RKO (cell line): ENCODE data around the gene TCHH.
"Not testable (repeated sequence)": the region's sequence is repeated elsewhere in the genome, so short reads cannot be mapped to it uniquely, and the experiment has no call there.

Source experiments
- DNase-seq: peaks from one replicate; pipeline ENCODE4 v3.0.0-alpha.2; 2016; ENCODE audit warnings: low spot score

The TCHH gene

DNA sequence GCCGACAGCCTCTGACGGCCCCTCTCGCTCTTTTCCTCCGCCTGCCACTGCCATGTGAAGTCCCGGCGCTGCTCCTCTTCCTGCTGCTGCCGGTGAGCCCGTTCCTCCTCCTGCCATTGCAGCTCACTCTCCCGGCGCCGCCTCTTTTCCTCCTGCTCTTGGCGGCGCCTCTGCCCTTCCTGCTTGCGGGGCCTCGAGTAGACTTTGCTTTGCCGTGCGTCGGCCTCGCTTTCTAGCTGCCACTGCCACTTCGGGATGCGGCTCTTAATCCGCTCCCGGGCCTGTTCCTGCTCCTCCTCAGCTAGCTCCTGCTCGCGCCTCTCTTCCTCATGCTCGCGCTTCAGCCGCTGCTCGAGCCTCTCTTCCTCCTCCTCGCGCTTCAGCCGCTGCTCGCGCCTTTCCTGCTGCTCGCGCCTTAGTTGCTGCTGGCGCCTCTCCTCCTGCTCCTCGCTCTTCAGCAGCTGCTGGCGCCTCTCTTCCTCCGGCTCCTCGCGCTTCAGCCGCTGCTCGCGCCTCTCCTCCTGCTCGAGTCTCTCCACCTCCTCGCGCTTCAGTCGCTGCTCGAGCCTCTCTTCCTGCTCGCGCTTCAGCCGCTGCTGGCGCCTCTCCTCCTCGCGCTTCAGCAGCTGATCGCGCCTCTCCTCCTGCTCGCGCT lies 4.3 kb downstream of the TCHH start:
- no peak for DNase-seq

DNA sequence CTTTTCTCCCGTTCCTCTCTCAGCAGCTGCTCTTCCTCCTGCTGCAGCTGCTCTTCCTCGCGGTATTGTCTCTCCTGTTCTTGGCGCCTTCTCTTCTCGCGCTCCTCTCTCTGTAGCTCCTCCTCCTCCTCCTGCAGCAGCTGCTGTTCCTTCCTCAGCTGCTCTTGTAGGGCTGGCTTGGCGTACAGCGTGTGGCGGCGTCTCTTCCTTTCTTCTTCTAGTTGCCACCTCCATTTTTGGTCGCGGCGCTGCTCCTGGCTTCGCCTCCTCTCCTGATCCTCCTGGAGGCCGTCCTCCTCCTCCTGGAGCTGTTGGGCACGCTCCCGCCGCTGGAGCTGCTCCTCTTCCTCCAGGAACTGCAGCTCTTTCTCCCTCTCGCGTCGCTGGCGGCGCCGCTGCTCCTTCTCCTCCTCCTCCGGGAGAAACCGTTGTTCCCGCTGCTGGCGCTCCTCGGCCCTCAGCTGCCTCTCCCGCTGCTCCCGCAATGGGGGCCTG lies 4.8 kb downstream of the TCHH start:
- no peak for DNase-seq

DNA sequence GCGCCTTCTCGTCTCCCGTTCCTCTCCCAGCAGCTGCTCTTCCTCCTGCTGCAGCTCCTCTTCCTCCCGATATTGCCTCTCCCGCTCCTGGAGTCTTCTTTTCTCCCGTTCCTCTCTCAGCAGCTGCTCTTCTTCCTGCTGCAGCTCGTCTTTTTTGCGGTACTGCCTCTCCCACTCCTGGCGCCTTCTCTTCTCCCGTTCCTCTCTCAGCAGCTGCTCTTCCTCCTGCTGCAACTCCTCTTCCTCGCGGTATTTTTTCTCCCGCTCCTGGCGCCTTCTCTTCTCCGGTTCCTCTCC lies 5.3 kb downstream of the TCHH start:
- DNase-seq, result no peak

DNA sequence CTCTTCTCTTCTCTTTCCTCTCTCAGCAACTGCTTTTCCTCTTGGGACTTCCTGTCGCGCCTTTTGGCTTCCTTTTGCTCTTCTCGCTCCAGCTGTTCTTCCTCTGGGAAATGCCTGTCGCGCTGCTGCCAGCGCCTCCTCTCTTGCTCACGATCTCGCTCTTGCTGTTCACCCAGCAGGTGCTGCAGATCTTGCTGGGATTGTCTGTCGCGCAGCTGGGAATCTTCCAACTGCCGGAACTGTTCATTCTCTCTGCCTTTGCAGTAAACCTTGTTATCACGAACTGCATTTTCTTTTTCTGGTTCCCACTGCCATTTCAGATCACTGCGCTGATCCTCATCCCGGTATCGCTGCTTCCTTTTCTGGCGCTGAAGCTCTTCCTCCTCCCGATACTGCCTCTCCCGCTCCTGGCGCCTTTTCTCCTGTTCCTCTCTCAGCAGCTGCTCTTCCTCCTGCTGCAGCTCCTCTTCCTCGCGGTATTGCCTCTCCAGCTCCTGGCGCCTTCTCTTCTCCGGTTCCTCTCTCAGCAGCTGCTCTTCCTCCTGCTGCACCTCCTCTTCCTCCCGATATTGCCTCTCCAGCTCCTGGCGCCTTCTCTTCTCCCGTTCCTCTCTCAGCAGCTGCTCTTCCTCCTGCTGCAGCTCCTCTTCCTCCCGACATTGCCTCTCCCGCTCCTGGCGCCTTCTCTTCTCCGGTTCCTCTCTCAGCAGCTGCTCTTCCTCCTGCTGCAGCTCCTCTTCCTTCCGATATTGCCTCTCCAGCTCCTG lies 5.8 kb downstream of the TCHH start:
- no peak for DNase-seq

DNA sequence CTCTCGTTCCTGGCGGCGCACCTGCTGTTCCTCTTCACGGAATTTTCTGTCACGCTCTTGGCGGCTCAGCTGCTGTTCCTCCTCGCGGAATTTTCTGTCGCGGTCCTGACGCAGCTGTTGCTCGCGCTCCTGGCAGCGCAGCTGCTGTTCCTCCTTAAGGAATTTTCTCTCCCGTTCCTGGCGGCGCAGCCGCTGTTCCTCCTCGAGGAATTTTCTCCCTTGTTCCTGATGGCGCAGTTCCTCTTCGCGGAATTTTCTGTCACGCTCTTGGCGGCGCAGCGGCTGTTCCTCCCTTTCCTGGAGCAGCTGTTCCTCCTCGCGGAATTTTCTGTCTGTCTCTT lies 6.4 kb downstream of the TCHH start:
- DNase-seq, result no peak

DNA sequence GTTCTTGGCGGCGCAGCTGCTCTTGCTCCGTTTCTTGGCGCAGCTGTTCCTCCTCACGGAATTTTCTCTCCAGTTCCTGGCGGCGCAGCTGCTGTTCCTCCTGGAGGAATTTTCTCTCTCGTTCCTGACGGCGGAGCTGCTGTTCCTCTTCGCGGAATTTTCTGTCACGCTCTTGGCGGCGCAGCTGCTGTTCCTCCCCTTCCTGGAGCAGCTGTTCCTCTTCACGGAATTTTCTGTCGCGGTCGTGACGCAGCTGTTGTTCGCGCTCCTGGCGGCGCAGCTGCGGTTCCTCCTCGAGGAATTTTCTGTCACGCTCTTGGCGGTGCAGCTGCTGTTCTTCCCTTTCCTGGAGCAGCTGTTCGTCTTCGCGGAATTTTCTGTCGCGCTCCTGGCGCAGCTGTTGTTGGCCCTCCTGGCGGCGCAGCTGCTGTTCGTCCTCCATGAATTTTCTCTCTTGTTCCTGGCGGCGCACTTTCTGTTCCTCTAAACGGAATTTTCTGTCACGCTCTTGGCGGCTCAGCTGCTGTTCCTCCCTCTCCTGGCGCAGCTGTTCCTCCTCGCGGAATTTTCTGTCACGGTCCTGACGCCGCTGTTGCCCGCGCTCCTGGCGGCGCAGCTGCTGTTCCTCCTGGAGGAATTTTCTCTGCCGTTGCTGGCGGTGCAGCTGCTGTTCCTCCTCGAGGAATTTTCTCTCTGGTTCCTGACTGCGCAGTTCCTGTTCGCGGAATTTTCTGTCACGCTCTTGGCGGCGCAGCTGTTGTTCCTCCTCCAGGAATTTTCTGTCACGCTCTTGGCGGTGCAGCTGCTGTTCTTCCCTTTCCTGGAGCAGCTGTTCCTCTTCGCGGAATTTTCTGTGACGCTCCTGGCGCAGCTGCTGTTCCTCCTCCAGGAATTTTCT lies 7.0 kb downstream of the TCHH start:
- no peak for DNase-seq

DNA sequence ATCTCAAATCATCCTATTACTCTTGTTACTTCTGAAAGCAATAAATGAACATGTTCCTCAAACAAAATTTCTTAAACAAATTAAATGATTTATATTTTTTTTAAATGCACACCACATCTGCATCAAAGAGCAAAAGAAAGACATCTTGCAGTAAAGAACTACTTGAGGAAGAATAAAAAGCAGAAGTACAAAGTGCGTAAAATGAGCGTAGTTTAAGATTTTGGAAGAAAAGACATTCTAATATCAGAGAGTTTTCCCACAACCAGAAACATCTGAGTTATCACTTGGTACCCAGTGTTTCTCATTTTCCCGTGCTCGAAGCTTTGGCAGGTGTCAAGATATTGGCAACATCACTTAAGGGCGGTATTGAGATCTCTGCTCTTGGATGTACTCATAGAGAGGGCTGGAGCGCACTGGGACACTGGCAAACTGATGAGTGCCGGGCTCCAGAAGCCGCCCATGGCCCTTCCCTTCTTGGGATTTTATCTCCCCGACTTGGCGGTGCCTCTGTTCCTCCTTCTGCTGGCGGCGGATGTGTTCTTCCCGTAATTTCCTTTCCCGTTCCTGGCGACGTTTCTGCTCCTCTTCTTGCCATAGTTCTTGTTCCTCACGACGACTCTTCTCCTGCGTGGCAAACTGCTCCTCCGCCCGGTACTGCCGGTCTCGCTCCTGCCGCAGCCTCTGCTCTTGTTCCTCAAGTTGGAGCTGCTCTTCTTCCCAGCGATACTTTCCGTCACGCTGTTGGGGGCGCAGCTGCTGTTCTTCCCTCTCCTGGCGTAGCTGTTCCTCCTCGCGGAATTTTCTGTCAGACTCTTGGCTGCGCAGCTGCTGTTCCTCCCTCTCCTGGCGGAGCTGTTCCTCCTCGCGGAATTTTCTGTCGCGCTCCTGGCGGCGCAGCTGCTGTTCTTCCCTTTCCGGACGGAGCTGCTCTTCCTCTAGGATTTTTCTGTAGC lies 7.9 kb downstream of the TCHH start:
- no peak for DNase-seq

DNA sequence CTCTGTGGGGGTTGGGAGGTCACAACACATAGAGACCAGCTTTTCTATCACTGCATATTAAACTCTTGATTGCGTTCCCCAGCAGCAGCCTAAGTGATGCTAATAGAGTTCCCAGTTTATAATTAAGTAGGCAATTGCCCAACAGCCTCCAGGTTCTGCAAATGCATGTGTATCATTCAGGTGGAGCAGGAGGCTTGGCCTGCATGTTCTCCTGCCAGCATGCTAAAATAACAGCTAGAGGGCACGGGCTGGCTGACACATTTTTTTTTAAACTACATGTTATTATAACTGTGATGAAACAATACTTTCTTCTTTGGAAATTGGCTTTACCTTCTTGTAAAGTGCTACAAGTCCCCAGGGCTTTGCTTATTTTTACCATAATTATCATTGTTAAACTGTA lies 10.4 kb downstream of the TCHH start:
- no peak for DNase-seq

DNA sequence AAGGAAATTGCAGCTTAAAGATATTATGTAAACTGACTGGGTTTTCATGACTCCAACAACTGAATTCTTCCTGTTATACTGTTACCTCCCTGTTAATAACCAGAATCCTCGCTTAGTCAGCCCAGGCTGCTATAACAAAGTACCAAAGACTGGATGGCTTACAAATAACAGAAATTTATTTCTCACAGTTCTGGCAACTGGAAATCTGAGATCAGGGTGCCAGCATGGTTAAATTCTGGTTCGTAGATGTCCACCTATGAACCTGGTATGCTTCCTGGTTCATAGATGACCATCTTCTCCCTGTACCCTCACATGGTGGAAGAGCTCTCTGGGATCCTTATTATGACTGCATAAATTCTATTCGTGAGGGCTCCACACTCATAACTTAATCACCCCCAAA lies 18.3 kb downstream of the TCHH start:
- no peak for DNase-seq

DNA sequence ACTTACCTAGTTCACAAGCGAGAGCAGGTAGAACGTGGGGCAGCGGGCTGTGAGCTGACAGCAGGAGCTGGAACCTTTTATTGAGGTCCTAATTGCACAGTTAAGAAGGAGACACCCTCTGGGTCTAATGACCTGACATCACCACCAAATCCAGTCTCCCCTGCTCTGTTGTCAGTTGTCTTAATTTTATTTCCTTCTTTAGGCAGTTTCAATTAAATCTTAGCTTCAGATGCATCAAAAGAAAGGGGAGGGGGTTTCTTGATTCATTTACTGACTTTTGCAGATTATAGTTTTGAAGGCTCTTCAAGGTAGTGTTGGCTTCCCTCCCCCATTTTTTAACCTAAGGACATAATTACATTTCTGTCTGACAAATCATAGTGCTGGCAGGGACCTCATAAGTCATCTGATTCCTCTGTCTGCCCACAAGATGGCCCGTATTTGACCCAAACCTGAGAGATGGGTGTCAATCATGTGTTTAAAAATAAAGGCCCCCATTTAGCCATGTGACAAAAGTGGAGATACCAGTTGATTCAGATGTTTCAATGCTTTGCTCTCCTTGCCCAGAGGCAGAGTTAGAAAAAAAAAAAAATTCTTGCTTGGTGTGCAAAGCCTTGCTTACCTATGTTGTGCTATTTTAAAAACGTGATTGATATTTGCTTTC lies 26.1 kb downstream of the TCHH start, which contains the start of gene TCHHL1:
TCHHL1 (minus strand) TSS at position 51 of the 661 bp plus-strand sequence. CDS start 921 bp downstream, outside the sequence.
- DNase-seq, result no peak

DNA sequence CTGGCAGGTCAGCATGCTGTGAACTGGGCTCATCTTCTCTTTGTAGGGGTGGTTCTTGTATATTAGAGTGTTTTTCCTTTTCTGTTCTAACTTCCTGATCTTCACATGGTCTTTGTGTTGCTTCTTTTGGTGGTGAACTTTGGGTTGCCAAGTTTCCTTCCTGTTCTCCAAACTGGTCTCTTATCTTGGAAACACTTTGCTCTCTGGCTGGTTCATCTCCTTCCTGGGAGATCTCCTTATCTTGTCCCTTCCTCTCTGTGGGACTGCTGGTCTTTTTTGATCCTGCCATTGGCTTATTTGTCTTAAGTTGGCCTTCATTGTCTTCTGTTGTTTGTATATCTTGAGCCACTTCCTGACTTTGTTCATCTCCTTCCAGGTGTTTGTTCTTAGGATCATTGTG lies 28.5 kb downstream of the TCHH start:
- DNase-seq, result no peak

DNA sequence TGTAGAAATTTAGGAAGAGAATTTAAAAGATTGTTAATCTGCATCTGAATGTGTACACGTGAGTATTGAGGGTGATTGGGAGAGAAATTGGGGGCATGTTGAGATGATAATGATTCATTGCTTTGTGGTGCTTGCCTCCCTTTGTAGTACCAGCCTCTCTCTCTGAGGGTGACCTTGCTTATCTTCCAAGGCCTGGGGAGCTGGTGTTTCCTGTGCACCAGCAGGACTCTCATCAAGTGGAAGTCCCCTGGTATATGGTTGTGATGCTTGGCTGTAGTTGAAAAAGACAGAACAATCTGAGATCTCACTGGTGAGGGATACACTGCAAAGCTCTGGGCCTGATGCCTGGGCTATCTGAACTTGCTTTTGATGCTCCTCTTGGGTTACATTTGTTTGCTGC lies 30.4 kb downstream of the TCHH start:
- no peak for DNase-seq

DNA sequence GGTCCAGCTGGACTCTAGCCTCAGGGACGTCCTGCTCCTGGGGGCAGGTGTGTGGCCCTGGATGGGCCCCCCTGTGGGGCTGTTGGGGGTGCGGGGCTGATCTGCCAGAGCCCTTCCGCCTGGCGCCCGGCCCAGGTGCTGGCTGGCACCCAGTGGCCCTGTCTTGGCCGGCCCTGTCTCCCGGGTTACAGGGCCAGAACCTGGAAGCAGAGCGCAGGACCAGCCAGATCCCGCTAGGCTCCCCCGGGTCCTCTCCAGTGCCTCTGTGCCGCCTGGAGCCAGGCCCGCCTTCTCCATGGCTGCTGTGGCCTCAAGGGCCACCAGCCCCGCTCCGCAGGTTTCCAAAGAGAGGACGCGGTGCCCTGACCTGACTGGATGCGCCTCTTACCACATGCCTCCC lies 34.2 kb downstream of the TCHH start:
- not testable (repeated sequence) for DNase-seq

DNA sequence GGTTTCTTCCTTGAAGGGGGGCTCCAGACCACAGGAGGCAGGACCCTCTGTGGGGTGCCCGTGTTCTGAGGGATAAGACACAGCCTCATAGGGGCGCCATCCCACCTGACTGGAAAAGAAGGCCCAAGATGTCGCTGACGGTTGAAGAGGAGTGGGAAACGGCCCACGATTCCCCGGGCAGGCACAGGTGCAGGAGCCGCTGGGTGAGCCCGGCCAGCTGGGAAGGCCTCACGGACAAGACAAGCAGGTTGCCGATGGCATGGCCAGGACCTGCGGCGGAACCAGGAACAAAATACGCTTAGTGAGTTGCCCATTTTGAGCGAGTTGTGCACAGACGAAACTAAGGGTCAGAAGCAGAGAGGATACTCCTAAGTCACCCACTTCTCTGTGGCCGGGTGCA lies 34.8 kb downstream of the TCHH start:
- DNase-seq, result not testable (repeated sequence)

DNA sequence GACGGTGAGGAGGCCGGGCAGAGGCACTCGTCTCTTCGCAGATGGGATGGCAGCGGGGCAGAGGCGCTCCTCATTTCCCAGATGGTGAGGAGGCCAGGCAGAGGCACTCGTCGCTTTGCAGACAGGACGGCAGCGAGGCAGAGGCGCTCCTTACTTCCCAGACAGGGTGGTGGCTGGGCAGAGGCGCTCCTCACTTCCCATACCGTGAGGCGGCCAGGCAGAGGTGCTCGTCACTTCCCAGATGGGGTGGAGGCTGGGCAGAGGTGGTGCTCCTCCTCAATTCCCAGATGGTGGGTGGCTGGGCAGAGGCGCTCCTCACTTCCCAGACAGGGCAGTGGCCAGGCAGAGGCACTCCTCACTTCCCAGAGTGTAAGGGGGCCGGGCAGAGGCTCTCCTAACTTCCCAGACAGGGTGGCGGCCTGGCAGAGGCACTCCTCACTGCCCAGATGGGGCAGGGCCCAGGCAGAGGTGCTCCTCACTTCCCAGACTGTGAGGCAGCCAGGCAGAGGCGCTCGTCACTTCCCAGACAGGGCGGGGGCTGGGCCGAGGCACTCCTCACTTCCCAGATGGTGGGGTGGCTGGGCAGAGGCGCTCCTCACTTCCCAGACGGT lies 36.3 kb downstream of the TCHH start:
- no peak for DNase-seq

DNA sequence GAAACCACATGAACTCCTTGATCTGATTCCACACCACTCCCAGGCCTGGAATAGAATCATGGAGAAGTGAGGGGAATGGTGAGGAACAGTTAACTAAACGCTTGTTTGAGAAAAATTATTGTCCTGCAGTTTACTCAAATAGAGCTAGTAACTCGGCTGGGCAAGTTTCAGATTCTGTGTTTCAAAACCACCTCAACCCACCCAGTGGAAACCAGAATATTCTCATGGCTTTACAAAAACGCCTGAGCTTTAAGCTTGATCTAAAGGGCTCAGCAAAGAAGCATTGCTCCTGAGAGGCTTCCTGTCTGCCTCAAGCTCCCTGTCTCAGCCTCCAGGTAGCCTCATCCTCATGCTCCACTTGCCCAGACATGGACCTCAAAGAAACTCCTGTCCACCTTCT lies 42.9 kb downstream of the TCHH start:
- DNase-seq, result no peak

DNA sequence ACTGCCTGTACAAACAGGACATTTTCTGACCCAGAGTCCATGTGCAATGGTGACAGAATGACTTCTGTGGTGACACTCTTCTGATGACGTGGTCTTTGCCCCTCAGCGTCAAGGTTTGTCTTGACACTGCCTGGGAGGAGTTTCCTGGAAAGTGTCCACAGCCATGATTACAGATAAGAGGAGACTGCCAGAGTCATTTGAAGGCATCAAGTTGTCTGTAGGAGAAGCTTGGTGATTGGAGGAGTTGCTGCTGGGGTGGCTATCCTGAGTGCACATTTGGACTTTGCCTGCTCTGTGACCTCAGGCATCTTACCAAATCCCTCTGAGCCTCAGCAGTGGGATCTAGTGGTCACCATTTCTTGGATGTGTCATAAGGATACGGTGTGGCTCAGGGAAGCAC lies 44.1 kb downstream of the TCHH start:
- no peak for DNase-seq

DNA sequence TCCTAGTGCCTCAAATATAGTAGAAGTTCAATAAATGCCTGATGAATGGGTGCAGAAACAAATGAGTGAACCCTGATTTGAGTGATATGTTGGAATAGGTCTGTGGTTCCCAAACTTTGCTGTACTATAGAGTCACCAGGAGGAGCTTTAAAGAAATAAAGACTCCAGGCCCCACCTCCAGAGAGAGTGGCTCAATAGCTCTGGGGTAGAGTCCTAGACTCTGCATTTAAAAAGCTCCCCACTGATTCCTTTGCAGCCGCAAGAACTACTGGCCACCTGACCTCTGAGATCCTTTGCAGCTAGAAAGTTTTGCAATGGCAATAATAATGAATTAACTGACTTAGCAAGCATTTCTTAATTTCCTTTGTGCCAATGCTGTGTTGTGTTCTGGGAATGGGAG lies 47.3 kb downstream of the TCHH start:
- no peak for DNase-seq

DNA sequence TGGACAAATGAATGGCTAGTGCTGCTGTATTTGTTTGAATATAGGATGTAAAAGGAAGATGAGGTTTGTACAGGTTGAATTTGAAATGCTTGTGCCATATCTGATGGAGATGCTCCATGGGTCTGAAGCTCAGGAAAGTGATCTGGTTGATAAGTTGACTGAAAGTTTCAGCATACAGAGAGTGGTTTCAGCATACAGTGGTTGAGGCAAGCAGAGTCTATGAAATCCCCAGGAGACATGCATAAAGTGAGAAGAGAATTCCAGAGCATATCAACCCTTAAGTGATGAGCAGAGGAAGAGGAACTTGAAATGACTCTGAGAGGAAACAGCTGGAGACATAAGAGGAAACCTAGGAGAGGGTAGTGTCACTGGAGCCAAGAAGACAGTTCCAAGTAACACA lies 48.1 kb downstream of the TCHH start:
- DNase-seq, result no peak

DNA sequence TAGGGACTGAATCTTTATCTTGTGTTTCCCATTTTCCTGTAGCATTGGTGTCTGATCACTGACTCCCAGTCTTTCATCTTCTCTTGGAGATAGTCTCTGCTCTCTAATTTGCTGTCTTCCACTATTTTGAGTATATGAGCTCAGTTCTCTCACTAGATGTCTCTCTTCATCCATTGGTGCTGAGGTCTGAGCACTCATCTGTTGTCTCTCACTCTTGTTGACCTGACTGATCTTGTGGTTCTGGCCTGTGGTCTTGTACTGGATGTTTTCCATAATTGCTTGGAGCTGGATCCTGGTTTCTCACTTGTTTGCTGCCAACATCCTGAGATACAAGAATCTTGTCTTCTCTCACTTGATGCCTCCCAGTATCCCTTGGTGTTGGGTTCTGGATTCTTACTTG lies 53.3 kb downstream of the TCHH start:
- DNase-seq, result no peak
